Epidermal melanocyte (primary cell): ENCODE measurements around the gene IGFN1.

Source experiments
- DNase-seq: peaks from one replicate; pipeline ENCODE4 v3.0.0; 2011; ENCODE audit warnings: low spot score; ENCODE audit not compliant: insufficient read length

The IGFN1 gene

GRCh38 chr1:201184307-201185122 is 6.1 kb upstream of the IGFN1 start:
- DNase-seq = no peak

- peak; percentile 57 for DNase-seq
Observed at GRCh38 chr1:201185123-201185453, 5.5 kb upstream of the IGFN1 start.

GRCh38 chr1:201185527-201186128 is 5.0 kb upstream of the IGFN1 start:
- DNase-seq = no peak

- no peak for DNase-seq
Observed at GRCh38 chr1:201186192-201186591, 4.4 kb upstream of the IGFN1 start.

GRCh38 chr1:201189085-201189484 is 1.5 kb upstream of the IGFN1 start:
- no peak for DNase-seq

- DNase-seq = no peak
Observed at GRCh38 chr1:201190005-201190404, 619 bp upstream of the IGFN1 start.

- DNase-seq = no peak
Observed at GRCh38 chr1:201191653-201192260, 1.1 kb downstream of the IGFN1 start.

- no peak for DNase-seq
Observed at GRCh38 chr1:201192261-201192788, 1.7 kb downstream of the IGFN1 start.

GRCh38 chr1:201194046-201194445 is 3.4 kb downstream of the IGFN1 start:
- DNase-seq = no peak

GRCh38 chr1:201198598-201198997 is 8.0 kb downstream of the IGFN1 start:
- DNase-seq = no peak

GRCh38 chr1:201205036-201205435 is 14.4 kb downstream of the IGFN1 start:
- no peak for DNase-seq

GRCh38 chr1:201206176-201206575 is 15.6 kb downstream of the IGFN1 start:
- DNase-seq = no peak

- DNase-seq = no peak
Observed at GRCh38 chr1:201207046-201207445, 16.4 kb downstream of the IGFN1 start.

- DNase-seq = no peak
Observed at GRCh38 chr1:201208236-201208635, 17.6 kb downstream of the IGFN1 start.

- DNase-seq = no peak
Observed at GRCh38 chr1:201212056-201212455, 21.4 kb downstream of the IGFN1 start.

- DNase-seq = no peak
Observed at GRCh38 chr1:201212461-201213055, 21.9 kb downstream of the IGFN1 start.

- no peak for DNase-seq
Observed at GRCh38 chr1:201213106-201213770, 22.6 kb downstream of the IGFN1 start.

- no peak for DNase-seq
Observed at GRCh38 chr1:201213926-201214325, 23.3 kb downstream of the IGFN1 start.

GRCh38 chr1:201214461-201214860 is 23.8 kb downstream of the IGFN1 start:
- no peak for DNase-seq

- DNase-seq = no peak
Observed at GRCh38 chr1:201214886-201215285, 24.3 kb downstream of the IGFN1 start.

GRCh38 chr1:201215531-201216357 is 25.1 kb downstream of the IGFN1 start:
- no peak for DNase-seq
